Stimulated activated CD8-positive, alpha-beta memory T cell treated with anti-CD3 and anti-CD28 coated beads, Interleukin-2, amount 100 ng/mL, for 48 hours (primary cell): ENCODE results near the gene GRIK2.

Source experiments
- DNase-seq, 2 donors: peaks; one replicate each; pipeline ENCODE4 v3.0.0-alpha.2; 2020; ENCODE audit warnings: low read depth in 2 of 2

GRIK2 gene

GRCh38 chr6:101400326-101401135 is 7.0 kb downstream of the GRIK2 start:
- no peak for DNase-seq

- DNase-seq = no peak
These were observed 7.7 kb downstream of the GRIK2 start for GRCh38 chr6:101401171-101401570.

DNA sequence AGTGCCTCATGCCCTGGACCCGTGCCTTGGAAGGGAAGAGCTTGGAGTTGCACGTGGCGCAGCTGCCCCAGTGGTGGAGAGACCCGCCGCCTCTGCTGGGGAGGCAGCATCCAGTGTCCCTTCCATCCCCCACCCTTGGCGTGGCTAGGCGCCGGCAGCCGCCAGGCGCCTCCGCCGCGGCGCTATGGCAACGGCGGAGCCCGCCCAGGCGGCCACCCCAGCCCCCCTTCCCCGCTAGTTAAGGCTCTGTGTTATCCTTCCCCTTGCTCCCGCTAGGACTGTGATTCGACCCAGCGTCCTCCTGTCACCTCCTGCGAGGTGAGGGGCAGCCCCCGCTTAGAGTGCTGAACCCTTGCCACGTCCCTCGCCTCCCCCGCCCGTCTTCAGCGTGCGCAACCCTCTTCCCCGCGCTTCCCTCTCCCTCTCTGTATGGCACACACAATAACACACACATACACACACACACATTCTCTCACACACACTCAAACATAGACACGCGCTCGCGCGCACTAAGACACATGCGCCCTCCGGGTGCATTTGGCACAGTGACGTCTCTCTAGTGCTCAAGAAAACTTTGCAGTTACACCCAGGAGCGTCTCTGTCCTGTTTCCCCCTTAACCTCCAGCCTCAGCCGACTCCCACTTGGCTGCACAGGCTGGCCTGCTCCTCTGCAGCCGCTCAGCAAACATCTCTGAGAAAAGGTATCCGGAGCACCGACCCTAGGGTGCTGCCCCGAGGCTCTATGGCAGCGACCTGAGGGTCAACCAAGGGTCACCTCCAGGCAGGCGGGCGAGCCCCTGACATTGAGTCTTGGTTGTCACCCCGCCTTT is 8.5 kb downstream of the GRIK2 start:
- no peak for DNase-seq

- no peak for DNase-seq
These were observed 9.1 kb downstream of the GRIK2 start for GRCh38 chr6:101402622-101403031.

DNA sequence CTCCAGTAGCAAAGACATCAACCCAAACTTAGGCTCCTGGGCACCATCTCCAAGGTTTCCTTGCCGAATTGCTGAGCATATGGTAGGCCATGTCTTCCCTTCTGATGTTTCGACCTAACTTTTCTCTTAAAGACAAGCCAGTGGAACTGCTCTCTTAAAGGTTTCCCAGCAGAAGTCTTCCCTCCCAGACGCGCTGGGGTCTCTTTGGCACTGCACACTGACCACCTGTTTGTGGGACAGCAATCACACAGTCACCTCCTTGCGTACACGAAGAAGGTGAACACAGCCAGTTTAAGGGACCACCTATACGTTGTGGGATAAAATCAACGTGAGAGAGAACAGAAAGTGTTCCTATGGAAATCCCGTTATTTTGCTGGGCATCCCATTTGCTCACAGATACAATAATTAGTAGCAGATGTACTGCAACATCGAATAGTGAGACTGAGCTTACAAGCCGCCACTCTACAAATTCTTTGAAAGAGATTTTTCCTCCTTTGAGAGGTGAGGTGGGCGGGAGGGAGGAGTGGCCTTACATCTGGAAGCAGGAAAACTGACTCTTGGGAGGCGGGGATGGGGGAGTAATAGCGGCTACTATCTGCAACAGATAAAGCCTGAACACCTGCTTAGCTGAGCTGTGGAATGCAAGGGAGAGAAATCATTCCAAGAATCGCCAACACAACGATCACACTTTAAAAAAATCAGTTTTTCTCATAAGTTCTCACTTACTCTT is 9.9 kb downstream of the GRIK2 start:
- DNase-seq = no peak

- DNase-seq = no peak
These were observed 11.3 kb downstream of the GRIK2 start for GRCh38 chr6:101404775-101405174.

DNA sequence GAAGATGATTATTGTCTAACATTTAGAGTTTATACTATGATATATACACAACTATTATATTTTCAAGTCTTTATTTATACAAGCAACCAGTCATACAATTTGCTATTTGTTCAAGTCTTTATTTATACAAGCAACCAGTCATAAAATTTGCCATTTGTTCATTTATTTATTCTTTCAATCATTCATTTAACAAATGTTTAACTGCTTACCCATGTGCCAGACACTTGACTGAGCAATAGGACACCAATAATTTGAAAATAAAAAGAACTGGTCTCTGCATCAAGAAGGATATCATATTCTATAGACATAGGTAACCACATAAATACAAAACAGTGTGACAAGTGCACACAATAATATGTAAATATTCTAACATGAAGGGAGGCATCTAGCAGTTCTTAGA is 20.3 kb downstream of the GRIK2 start:
- no peak for DNase-seq

DNA sequence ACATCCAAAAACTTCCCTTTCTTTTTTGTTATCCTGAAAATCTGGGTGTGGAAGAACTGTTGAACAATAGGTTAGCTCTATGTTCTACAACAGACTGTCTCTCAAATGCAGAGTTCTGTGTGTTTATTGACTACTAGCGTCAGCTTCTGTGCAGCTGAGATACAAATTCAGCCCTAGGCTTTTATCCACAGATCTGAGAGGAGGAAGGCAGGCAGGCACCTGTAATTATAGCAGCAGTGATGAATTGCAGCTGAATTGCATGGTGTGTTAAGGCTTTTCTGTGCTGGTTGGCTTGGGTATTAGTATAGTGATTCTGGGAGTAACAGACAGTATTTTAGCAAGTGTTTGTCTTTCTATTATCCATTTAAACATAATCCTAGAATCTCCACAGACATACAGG is 24.4 kb downstream of the GRIK2 start:
- no peak for DNase-seq

GRCh38 chr6:101422251-101422650 is 28.7 kb downstream of the GRIK2 start:
- no peak for DNase-seq

- DNase-seq = no peak
These were observed 29.3 kb downstream of the GRIK2 start for GRCh38 chr6:101422811-101423210.

GRCh38 chr6:101429270-101429669 is 35.8 kb downstream of the GRIK2 start:
- DNase-seq = no peak

DNA sequence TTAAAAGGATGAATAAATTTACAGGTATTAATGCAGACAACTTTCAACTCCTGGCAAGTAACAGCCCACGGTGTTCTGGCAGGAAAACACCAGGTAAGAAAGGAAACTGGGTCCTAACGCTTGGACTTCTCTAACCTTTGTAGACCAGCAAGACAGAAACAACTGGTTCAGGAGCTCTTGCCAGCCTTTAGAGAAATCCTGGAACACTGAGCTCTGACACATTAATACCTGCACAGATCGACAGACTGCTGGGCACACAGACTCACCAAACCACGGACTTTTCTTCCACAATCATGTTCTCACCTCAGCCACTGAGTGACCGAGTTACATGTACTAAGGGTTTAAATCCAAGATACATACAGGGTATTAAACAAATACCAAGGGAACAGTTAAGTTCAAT is 36.3 kb downstream of the GRIK2 start:
- no peak for DNase-seq

GRCh38 chr6:101433141-101433540 is 39.6 kb downstream of the GRIK2 start:
- no peak for DNase-seq

- no peak for DNase-seq
These were observed 41.1 kb downstream of the GRIK2 start for GRCh38 chr6:101434601-101435000.

DNA sequence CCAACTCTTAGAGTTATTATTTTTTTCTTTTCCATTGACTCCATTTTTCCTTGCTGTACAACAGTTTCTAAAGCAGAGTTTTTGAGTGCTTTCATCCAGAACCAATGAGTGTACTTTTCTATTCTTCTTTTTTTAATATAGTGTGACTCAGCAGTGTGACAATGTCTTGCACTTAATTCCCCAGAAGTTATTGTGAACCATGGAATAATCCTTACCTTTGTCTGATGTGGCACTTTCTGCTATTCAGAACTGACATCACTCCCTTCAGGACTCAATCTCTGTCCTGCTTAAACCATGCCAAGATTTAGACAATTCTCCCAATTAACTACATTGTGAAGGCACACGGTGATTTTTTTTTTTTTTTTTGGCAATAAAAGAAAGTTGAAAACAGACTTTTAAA is 41.5 kb downstream of the GRIK2 start:
- no peak for DNase-seq

DNA sequence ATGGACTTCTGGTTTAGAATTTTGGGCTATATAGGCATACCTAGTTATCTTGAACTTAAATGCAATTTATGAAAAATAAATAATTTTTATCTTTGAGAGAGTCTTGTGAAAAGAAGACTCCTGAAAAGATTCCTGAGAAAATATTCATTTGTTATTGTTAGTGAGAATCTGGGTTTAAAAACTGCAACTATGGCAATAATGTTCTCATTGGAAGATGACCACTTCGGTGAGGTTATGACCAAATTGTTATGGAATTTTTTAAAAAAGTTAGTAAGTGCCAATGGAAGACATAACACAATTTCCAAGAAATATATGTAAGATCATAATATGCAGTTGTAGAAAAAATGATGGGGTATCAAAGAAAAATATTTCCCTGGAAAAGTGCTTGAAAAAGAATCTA is 46.3 kb downstream of the GRIK2 start:
- DNase-seq = no peak

GRCh38 chr6:101443315-101443714 is 49.8 kb downstream of the GRIK2 start:
- no peak for DNase-seq

- no peak for DNase-seq
These were observed 51.2 kb downstream of the GRIK2 start for GRCh38 chr6:101444717-101445116.

GRCh38 chr6:101445527-101445926 is 52.0 kb downstream of the GRIK2 start:
- DNase-seq = no peak

- DNase-seq = no peak
These were observed 57.4 kb downstream of the GRIK2 start for GRCh38 chr6:101450901-101451300.

DNA sequence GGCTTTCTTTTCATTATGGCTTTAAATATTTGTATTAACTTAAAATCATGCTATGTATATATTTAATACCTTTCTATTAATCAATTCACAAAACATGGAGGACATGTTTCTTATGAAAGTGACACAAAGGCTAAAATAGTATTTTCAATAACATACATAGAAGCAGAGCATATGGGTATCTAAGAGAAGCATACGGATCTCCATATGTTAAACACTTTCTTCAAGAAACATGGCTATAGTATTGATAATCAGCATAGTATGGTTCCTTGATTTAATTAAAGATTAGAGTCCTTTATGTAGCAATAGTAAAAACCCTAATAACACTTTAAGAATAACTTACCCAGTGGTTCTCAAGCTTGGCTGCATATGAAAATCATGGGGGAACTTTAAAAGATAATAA is 58.5 kb downstream of the GRIK2 start:
- no peak for DNase-seq

DNA sequence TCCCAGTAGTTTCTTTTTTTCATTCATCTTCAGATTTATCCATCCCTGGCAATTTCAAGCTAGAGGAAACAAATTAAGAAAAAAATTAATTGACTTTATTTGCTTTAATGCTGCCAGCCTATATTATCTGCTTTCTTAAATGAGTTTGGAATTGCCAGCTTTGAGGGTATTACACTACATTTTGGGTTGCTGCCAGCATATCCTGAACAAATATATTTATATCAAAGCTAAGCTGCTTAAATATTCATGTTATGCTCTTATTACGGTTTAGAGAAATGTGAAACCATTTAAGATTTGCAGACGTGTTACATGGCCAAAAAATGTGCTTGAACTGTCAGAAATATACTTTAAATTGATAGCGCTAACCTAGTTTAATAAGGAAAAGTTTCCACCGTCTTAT is 59.7 kb downstream of the GRIK2 start:
- no peak for DNase-seq
